ENCODE measurements around the gene PSEN1.

The PSEN1 gene

DNA sequence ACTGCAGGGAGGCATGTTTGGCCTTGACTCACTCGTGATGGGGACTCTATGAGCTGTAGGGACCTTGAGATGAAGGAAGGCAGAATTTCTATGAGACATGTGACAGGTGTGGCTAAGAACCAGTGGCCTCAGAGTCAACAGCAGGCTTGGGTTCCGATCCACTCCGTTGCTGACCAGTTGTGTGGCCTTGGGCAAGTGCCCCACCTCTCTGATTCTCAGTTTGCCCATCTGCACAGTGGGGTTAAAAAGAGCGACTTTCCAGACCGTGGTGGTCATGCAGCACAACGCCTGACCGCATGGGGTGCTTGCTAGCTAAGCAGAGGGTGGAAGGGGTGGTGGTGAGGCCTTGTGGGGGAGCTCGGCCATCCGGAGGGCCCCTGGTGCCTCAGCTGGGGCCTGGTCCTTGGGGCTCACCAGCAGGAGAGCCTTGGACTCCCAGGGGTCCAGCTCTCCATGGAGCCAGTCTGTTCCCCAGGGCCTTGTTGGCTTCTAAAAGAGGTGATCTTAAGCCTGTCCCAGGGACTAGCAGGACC lies 119.5 kb downstream of the PSEN1 start:
- no peak for DNase-seq

DNA sequence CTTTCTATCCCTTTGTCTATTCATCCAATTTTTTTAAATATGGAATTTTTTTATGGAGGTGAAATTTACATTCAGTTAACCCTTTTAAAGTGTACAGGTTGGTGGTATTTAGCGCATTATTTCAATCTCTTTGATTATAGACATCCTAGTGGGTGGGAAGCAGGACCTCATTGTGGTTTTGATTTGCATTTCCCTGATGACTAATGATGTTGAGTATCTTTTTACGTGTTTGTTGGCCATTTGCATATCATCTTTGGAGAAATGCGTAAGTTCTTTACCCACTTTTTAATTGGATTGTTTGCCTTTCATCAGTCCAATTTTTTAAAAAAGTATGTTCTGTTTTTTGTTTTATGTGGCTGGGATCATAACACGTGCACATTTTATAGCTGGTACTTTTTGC lies 121.8 kb downstream of the PSEN1 start:
- DNase-seq: no peak

DNA sequence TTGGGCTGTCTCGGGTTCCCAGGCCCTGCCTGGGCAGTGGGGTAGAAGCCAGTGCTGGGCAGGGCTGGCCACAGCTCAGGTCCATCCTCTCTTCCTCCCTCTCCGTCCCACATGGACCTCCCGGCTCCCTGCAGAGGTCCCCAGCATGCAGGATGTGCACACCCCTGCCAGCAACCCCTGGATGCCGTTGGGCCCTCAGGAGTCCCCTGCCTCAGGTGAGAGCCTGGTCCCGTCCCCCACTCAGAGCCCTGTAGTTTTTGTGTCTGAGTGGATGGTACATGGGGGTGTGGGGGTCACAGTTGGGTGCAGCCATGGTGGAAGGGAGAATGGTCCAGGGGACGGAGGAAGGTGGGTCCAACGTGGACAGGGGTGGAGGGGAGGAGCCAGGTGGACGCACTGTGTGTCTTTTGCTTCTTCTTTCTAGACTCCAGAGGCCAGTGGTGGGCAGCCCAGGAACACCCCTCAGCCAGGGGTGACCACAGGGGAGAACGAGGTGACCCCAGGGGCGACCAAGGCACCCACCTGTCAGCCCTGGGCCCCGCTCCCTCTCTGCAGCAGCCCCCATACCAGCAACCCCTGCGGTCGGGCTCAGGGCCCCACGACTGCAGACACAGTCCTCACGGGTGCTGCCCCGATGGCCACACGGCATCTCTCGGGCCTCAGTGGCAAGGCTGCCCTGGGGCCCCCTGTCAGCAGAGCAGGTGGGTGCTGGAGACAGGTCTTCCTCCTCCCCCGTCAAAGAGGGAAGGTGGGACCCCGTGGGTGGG lies 122.7 kb downstream of the PSEN1 start:
- no peak for DNase-seq

DNA sequence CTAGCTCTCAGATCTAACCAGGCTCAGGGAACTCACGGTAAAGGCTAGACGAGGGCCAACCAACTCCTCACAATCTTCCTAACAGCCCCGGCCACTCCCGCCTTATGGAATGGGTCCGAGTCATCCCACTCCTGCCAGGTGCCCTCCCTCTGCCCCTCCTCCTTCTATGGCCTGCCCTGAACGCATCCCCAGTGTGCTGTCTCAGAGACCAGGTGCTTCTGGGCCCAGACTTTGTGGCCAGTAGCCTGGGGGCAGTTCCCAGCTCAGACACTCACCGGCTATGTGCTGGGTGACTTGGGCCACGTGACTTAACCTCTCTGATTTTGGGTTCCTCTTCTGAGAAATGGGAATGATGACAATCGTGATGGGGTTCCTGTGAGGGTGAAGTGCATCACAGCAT lies 123.5 kb downstream of the PSEN1 start:
- DNase-seq: no peak

DNA sequence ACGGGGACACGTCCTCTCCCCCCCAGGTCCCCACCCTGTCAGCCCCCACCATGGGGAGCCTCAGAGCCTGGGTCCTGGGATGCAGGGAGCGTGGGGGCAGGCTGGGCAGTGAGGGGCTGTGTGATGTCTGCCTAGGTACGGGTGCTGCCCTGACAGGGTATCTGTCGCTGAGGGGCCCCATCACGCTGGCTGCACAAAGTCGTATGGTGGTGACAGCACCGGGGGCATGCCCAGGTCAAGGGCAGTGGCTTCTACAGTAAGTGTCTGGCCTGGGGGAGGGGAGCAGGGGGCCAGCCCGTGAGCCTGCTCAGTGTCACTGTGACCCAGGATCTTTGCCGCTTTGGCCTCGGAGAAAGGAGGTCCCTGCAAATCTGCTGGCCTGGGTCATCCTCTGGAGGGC lies 124.3 kb downstream of the PSEN1 start:
- no peak for DNase-seq

DNA sequence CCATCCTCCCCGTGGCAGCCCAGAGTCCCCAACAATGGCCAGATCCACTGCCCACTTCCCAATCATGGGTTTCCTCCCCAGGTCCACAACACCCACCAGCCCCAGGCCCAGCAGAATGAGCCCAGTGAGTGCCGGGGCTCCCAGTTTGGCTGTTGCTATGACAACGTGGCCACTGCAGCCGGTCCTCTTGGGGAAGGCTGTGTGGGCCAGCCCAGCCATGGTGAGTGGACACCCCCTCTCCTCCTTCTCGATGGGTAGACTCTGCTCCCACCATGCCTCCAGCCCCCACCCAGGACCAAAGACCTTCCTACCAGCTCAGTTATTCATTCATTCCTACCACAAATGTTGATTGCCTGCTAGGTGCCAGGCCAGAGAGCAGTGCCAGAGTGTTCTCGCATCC lies 124.8 kb downstream of the PSEN1 start:
- DNase-seq: no peak

DNA sequence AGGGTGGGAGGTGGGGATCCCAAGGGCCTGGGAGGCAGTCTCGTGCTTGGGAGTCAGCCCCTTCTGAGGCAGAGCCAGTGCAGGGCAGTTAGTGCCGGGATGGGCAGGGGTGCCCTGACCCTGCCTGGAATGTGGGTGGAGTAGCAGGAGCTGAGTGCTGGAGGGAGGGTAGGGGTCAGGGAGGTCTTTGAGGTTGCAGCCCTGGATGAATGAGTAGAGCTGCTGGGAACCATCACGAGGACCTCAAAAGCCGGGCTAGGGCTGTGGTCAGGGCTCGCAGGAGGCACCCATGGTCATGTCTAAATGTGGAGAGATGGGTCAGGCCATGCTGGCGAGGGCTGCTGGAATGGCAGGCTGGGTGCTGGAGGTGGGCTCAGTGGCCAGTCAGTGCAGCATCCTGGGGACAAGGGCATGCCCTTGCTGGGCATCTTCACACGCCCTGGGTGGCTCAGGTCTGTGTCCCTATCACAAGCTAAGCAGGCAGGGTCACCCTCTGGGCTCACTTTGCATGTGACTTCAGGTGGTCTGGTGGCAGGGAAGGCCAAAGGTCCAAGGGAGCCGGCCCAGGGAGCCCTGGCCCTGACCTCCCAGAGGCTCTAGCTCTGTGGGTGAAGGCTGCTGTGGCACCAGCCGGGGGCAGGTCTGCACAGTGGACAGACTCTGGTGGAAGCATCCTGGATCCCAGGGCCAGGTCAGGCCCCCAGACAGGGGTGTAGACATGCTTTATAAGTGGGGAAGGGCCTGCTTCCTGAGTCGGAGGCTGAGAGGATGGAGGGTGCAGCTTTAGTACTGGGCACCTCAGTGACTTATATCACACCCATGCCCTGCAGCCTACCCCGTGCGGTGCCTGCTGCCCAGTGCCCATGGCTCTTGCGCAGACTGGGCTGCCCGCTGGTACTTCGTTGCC lies 125.5 kb downstream of the PSEN1 start:
- DNase-seq: no peak

DNA sequence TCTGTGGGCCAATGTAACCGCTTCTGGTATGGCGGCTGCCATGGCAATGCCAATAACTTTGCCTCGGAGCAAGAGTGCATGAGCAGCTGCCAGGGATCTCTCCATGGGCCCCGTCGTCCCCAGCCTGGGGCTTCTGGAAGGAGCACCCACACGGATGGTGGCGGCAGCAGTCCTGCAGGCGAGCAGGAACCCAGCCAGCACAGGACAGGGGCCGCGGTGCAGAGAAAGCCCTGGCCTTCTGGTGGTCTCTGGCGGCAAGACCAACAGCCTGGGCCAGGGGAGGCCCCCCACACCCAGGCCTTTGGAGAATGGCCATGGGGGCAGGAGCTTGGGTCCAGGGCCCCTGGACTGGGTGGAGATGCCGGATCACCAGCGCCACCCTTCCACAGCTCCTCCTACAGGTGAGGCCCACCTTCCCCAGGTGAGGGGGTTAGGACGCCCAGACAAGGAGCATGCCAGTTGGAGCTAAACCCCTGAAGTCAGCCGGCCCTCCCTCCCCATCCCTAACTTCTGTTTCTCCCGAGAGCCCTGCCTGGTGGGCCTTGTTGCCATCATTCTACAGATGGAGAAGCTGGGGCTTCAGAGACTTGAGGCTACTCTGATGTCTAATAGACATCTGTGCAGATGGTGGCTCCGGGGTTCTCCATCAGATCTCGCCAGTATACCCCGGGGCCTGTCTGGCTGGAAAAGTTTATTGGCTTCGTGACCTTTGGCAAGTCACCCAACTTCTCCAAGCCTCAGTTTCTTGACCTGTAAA lies 126.3 kb downstream of the PSEN1 start:
- DNase-seq: no peak

DNA sequence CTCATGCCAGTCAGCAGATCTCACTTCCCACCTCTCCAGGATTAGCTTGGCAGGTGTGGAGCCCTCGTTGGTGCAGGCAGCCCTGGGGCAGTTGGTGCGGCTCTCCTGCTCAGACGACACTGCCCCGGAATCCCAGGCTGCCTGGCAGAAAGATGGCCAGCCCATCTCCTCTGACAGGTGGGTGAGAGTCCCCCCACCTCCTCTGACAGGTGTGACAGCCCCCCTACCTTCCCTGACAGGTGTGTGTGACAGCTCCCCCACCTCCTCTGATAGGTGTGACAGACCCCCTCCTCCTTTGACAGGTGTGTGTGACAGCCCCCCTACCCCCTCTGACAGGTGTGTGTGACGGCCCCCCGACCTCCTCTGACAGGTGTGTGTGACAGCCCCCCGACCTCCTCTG lies 127.3 kb downstream of the PSEN1 start:
- DNase-seq: no peak

DNA sequence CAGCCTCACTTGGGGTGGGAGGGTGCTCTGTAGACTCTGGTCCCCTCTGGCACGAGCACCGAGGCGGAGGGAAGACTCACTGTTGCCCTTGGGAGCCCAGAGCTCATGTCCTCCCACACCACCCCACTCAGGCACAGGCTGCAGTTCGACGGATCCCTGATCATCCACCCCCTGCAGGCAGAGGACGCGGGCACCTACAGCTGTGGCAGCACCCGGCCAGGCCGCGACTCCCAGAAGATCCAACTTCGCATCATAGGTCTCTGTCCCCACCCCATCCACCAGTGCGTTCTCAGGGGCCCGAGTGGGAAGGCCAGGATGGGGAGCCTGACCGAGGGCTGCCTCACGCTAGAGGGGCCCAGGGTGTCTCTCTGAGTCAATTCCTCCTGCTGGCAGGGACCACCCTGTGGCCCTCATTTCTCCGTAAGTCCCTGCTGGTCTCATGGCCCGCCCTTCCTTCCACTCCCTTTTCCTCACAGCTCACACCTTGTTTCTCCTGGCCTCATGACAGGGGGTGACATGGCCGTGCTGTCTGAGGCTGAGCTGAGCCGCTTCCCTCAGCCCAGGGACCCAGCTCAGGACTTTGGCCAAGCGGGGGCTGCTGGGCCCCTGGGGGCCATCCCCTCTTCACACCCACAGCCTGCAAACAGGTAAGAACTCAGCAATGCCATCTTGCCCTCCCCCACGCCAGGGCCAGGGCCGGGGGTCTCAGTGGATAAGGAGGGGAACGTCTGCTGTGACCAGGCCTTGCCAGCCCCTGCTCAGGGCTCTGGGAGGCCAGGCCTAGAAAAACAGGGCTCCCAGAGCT lies 128.0 kb downstream of the PSEN1 start:
- no peak for DNase-seq

DNA sequence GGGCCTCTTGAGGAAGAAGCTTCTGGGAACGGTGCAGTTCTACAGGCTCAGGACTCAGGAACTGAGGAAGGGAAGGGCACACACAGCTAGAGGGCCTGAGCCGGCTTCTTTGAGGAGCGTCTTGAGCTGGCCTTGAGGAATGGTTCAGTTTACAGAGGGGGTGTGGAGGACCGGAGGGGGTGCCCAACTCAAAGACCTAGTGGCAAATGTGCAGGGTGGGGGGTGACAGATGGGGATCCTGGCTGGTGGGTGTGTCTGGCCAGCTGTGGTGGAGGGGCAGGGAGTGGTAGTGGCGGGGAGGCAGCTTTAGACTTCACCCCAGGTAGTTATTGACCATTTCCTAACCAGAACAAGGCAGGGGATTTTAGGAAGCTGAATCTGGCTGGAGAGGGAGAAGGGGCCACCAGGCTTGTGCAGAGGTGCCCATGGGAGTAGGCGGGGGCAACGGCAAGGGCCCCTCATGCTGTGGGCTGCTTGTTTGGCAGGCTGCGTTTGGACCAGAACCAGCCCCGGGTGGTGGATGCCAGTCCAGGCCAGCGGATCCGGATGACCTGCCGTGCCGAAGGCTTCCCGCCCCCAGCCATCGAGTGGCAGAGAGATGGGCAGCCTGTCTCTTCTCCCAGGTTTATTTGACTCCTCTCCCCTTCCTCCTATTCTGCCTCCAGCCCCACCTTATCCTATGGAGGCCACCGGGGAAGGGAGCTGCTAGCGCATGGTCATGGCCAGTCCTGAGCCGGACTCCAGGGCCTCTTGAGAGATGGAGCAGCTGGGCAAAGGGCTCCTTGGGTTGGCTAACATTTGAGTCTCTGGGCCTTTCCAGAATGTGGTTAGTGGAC lies 128.8 kb downstream of the PSEN1 start:
- DNase-seq: no peak

DNA sequence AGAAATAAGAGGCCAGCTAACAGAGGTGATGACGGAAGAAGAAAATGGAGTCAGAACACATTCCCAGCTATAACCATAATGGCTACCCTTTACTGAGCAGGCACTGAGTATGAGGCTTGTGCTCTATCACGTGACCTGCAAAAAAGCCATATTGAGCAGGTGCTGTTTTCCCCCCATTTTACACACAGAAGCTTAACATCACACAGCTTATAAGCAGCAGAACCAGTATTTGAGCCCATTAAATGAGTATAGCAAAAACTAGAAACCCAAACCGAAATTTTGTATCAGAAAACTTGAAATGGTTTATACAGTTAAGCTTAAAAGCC lies 129.4 kb downstream of the PSEN1 start:
- DNase-seq: no peak

DNA sequence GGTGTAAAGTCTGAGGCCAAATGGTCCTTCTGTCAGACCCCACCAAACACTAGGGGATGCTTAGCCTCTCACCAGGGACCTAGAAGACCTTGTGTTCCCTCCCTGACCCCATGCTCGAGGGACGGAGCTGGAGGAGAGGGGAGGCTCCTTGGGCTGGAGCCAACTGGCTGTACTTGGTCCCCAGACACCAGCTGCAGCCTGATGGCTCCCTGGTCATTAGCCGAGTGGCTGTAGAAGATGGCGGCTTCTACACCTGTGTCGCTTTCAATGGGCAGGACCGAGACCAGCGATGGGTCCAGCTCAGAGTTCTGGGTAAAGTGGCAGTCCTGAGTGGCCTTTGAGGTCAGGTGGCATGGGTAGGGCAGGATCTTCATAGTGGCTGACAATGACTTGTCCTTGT lies 130.0 kb downstream of the PSEN1 start:
- DNase-seq: no peak

DNA sequence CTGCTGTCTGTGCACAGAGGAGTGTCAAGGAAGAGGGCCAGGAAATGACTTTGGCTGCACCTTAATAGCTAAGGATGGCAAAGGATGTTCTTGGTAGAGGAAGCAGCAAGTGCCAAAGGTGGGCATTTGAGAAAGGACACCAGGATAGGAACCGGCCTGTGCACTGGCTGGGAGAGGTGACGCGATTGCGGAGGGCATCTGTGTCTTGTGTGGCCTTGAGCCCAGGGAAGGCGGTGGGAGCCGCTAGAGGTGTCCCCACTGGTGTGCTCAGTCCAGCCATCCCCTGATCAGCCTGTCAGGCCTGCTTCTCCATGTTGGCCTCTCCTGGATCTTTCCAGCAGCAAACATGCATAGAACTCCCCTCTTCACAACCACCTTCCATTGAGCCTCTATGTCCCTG lies 131.2 kb downstream of the PSEN1 start:
- no peak for DNase-seq

DNA sequence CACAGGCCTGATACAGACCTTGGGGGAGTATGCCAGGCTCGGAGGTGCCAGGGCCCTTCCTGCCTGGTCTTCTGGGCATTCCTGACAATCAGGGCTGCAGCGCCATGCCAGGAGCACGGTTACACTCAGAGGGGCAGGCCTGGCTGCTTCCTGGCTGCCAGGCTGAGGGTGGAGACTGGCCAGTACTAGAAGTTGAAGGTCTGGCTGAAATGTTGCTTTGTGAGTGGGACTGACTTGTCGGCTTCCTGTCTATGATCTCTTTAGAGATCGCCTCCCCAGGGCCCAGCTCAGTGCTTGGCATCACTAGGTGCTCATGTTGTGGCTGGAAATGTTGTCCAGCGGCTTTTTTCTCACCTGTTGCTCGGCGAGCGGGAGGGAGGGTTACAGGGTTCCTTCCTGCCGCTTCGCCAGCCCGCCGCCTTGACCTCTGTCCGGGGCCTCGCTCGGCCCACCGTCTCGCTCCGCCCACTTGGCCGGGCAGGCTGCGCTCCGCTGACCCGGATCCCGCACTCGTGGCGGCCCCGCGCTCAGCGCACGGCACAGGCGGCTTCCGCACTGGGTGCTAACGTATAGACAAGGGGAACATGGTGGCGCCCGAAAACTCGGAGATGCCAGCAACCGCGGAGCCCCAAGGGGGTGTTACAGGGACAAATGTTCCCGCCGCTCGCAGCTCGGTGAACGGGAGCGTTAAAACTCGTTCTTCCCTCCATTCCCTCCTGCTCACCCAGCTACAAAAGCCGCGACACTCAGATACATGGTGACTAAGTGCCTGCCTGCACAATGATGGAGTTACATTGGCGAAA lies 133.6 kb downstream of the PSEN1 start:
- no peak for DNase-seq

DNA sequence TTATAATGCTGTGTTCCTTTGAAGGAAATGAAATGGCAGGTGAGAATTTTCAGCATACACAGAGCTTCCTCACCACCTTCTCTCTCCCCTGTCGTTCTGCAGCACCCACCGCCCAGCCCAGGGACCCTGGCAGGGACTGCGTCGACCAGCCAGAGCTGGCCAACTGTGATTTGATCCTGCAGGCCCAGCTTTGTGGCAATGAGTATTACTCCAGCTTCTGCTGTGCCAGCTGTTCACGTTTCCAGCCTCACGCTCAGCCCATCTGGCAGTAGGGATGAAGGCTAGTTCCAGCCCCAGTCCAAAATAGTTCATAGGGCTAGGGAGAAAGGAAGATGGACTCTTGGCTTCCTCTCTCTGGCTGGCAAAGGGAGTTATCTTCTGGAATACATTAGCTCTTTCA lies 136.1 kb downstream of the PSEN1 start:
- DNase-seq: no peak
